HL-60 (cell line): ENCODE measurements around the gene CSNK1G2.
A peak's percentile ranks its signal among the peaks of the same experiment; 100 is the strongest.

Source experiments
- DNase-seq, 2 experiments: peaks; one replicate each; pipeline ENCODE4 v3.0.0-alpha.2; 2010 to 2020; ENCODE audit warnings: low read depth in 1 of 2, low spot score in 1 of 2
- H3K27ac ChIP-seq: fragments of 250-450 bp; sonication (Bioruptor Pico); replicated peaks from 2 replicates; pipeline ENCODE4 v1.5.1; 2020; ENCODE audit warnings: mild to moderate bottlenecking, moderate library complexity
- H3K27me3 ChIP-seq: fragments of 250-450 bp; sonication (Bioruptor Pico); 2 replicates; pipeline ENCODE4 v1.5.1; 2021; ENCODE audit warnings: mild to moderate bottlenecking, moderate library complexity; ENCODE audit not compliant: insufficient read depth, poor library complexity, severe bottlenecking
- H3K4me3 ChIP-seq: replicated peaks from 2 replicates; pipeline ENCODE4 v1.5.1; 2011; ENCODE audit warnings: mild to moderate bottlenecking, control low read depth, low read length; ENCODE audit not compliant: insufficient read depth
- CTCF ChIP-seq: IDR thresholded peaks from one replicate; pipeline ENCODE4 v1.5.1; 2011; ENCODE audit warnings: low read length, control low read depth, inconsistent platforms; ENCODE audit not compliant: insufficient read depth
- GABPA ChIP-seq: IDR thresholded peaks from 2 replicates; pipeline ENCODE4 v1.6.1; 2012; ENCODE audit warnings: low read depth
- POLR2AphosphoS5 ChIP-seq: IDR thresholded peaks from 2 replicates; pipeline ENCODE4 v1.6.1; 2012; ENCODE audit warnings: low read depth
- REST ChIP-seq: IDR thresholded peaks from 2 replicates; pipeline ENCODE4 v1.6.1; 2012; ENCODE audit warnings: low read depth; ENCODE audit not compliant: insufficient replicate concordance
- SPI1 ChIP-seq: IDR thresholded peaks from 2 replicates; pipeline ENCODE4 v1.6.1; 2012; ENCODE audit warnings: low read depth, mild to moderate bottlenecking, borderline replicate concordance

CSNK1G2 gene

GRCh38 chr19:2013683-2013961 lies 72.7 kb downstream of the CSNK1G2 start:
- H3K27ac ChIP-seq = no peak overlapping the region
- no peak overlapping the region for H3K4me3 ChIP-seq
- TF ChIP-seq GABPA = no peak
- TF ChIP-seq POLR2AphosphoS5 = no peak
- TF ChIP-seq CTCF = no peak
- TF ChIP-seq REST = no peak
- TF ChIP-seq SPI1 = no peak
- no peaks in the 10 kb centered on the region for H3K27me3 ChIP-seq
- DNase-seq = no peak

DNA sequence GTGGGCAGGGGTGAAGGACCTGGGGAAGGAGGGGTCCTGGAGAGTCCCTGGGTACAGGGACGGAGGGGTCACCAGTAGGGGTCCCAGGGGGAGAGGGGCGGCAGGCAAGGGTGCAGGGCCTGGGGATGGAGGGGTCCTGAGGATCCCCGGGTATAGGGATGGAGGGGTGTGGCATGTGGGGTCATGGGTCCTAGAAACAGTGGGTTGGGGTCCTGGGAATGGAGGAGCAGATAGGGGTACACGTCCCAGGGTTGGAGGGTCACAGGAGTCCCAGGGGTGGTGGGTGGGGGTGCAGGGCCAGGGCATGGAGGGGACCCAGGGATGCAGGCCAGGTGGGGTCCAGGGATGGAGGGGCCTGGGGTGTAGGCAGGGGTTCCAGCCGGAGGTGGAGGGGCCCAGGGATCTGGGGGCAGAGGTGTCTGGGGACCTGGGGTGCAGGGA lies 73.2 kb downstream of the CSNK1G2 start:
- no peak overlapping the region for H3K27ac ChIP-seq
- TF ChIP-seq POLR2AphosphoS5 (no peak), GABPA (no peak), SPI1 (no peak), REST (no peak), CTCF (no peak)
- DNase-seq = no peak
- no peaks in the 10 kb centered on the region for H3K27me3 ChIP-seq
- H3K4me3 ChIP-seq = no peak overlapping the region; the same call in 1 of the 2 replicates

DNA sequence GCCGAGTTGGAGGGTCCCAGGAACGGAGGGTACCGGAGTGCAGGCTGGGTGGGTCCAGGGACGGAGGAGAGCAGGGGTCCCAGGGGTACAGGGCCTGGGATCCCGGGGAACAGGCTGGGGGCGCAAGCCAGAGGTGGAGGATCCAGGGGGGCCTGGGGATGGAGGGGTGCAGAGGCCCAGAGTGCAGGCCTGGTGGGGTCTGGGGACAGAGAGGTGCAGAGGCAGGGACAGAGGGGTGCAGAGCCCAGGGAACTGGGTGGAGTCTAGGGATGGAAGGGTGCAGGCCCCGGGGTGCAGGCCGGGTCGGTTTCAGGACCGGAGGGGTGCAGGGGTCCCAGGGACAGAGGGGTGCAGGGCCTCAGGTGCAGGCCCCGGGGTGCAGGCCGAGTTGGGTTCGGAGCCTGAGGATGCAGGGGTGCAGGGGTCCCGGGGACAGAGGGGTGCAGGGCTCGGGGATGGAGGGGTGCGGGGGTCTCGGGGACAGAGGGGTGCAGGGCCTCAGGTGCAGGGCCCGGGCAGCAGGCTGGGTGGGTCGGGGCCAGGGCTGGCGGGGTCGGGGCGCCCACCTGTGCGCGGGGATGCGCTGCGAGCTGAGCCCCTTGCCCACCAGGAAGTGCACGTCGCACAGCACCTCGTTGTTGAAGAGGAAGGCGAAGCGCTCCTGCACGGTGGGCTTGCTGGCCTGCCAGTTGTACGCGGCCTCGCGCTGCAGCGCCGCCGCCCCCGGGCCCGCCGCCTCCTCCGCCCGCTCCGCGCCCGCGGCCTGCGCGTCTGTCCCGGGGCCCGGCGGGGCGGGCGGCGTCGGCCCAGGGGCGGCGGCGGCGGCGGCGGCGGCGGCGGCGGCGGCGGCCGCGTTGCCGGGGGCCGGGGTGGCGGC lies 74.0 kb downstream of the CSNK1G2 start:
- no peak overlapping the region for H3K27ac ChIP-seq
- peak overlapping the region; percentile 76 for H3K4me3 ChIP-seq
- H3K27me3 ChIP-seq = no peaks in the 10 kb centered on the region
- TF ChIP-seq CTCF = no peak
- no peak for TF ChIP-seq GABPA
- TF ChIP-seq REST = no peak
- TF ChIP-seq SPI1 = no peak
- TF ChIP-seq POLR2AphosphoS5 = no peak
- peak in 1 of 2 experiments; percentile 37 for DNase-seq
